Activated CD8-positive, alpha-beta T cell treated with anti-CD3 and anti-CD28 coated beads for 36 hours (primary cell): ENCODE results near the gene NID1. TPM values are rescaled to one million over a fixed set of nuclear protein-coding genes. Genes with fewer than 3 reads are reported as not detected.
"Not testable (repeated sequence)": the region's sequence is repeated elsewhere in the genome, so short reads cannot be mapped to it uniquely, and the experiment has no call there.

Source experiments
- ATAC-seq: fragments of 200-7000 bp; cut with Tn5 transposase; one replicate; pipeline ENCODE4 v1.10.0; 2021; ENCODE audit warnings: mild to moderate bottlenecking, moderate library complexity
- CTCF ChIA-PET: fragments of 350-600 bp; sonication (Branson Sonifier 250); formaldehyde crosslinking; loops from one replicate; lab custom pipeline; 2021; ENCODE audit warnings: antibody characterized with exemption; lab: Charles Lee
- POLR2A ChIA-PET: fragments of 350-600 bp; sonication (Branson Sonifier 250); formaldehyde crosslinking; loops from one replicate; lab custom pipeline; 2021; ENCODE audit warnings: antibody characterized with exemption; lab: Charles Lee
- DNase-seq: peaks from one replicate; pipeline ENCODE4 v3.0.0-alpha.2; 2020
- H3K27ac Mint-ChIP-seq: one replicate; pipeline ENCODE4 v1.8.0; 2021; ENCODE audit warnings: mild to moderate bottlenecking, mixed read lengths
- H3K27me3 Mint-ChIP-seq: one replicate; pipeline ENCODE4 v1.8.0; 2021; ENCODE audit warnings: mixed read lengths
- H3K36me3 Mint-ChIP-seq: one replicate; pipeline ENCODE4 v1.8.0; 2021; ENCODE audit warnings: low read depth, mixed read lengths
- H3K4me1 Mint-ChIP-seq: one replicate; pipeline ENCODE4 v1.8.0; 2021; ENCODE audit warnings: low read depth, mixed read lengths
- H3K4me3 Mint-ChIP-seq: one replicate; pipeline ENCODE4 v1.8.0; 2021; ENCODE audit warnings: mild to moderate bottlenecking, moderate library complexity, mixed read lengths
- H3K9me3 Mint-ChIP-seq: one replicate; pipeline ENCODE4 v1.8.0; 2021; ENCODE audit warnings: mixed read lengths
- CTCF ChIP-seq: fragments of 200-600 bp; IDR thresholded peaks from one replicate; pipeline ENCODE4 v1.8.0; 2022; ENCODE audit warnings: antibody characterized with exemption, mild to moderate bottlenecking
- intact Hi-C: fragments of 100-400 bp; cut with micrococcal nuclease; formaldehyde crosslinking; loops from one replicate; pipeline ENCODE4 v1.10.0; 2022
- total RNA-seq, 2 experiments: library from RNA; stranded (reverse); gene quantifications; one replicate each; pipeline ENCODE4 v1.2.3, GENCODE V29; 2021

NID1 gene
- total RNA-seq, 2 experiments from 2014 or later: 0.04 to 0.07 TPM

- no peak for TF ChIP-seq CTCF
- H3K27ac Mint-ChIP-seq: no peak overlapping the region
- no peaks in the 10 kb centered on the region for H3K36me3 Mint-ChIP-seq
- intact Hi-C loops: no loop called here
- H3K27me3 Mint-ChIP-seq: no peaks in the 10 kb centered on the region
- CTCF ChIA-PET: no interaction called here
- no peaks in the 10 kb centered on the region for H3K4me1 Mint-ChIP-seq
- POLR2A ChIA-PET: interaction anchor here (0.7 kb wide), 1 partner anchor 34 kb away, joined by 3 read pairs; no protein-coding TSS in a partner anchor
- ATAC-seq: no peak
- no peaks in the 10 kb centered on the region for H3K9me3 Mint-ChIP-seq
- H3K4me3 Mint-ChIP-seq: no peak overlapping the region
- no peak for DNase-seq
These were observed 55.0 kb downstream of the NID1 start for GRCh38 chr1:236009857-236010256.

GRCh38 chr1:236009191-236009590 lies 55.7 kb downstream of the NID1 start:
- no peak overlapping the region for H3K27ac Mint-ChIP-seq
- no peak overlapping the region for H3K4me3 Mint-ChIP-seq
- intact Hi-C loops: no loop called here
- TF ChIP-seq CTCF: no peak
- no peaks in the 10 kb centered on the region for H3K27me3 Mint-ChIP-seq
- no peaks in the 10 kb centered on the region for H3K36me3 Mint-ChIP-seq
- H3K4me1 Mint-ChIP-seq: peaks cover 2% of the 10 kb centered on the region
- ATAC-seq: no peak
- H3K9me3 Mint-ChIP-seq: no peaks in the 10 kb centered on the region
- POLR2A ChIA-PET: no interaction called here
- no peak for DNase-seq
- CTCF ChIA-PET: no interaction called here

GRCh38 chr1:236007781-236008180 lies 57.1 kb downstream of the NID1 start:
- no peaks in the 10 kb centered on the region for H3K9me3 Mint-ChIP-seq
- H3K4me3 Mint-ChIP-seq: no peak overlapping the region
- H3K27me3 Mint-ChIP-seq: peaks cover 2% of the 10 kb centered on the region
- H3K27ac Mint-ChIP-seq: no peak overlapping the region
- H3K4me1 Mint-ChIP-seq: peaks cover 5% of the 10 kb centered on the region
- no peaks in the 10 kb centered on the region for H3K36me3 Mint-ChIP-seq
- DNase-seq: no peak
- TF ChIP-seq CTCF: no peak
- ATAC-seq: no peak
- ChIA-PET POLR2A (no interaction called here), CTCF (no interaction called here)
- intact Hi-C loops: no loop called here

GRCh38 chr1:236003058-236003457 lies 61.8 kb downstream of the NID1 start:
- H3K4me1 Mint-ChIP-seq: peaks cover 36% of the 10 kb centered on the region
- H3K4me3 Mint-ChIP-seq, H3K27me3 Mint-ChIP-seq, DNase-seq, H3K27ac Mint-ChIP-seq, ATAC-seq, H3K9me3 Mint-ChIP-seq, POLR2A ChIA-PET, H3K36me3 Mint-ChIP-seq, intact Hi-C loops: not testable (repeated sequence)
- CTCF ChIA-PET: interaction anchor here (1.8 kb wide), 1 partner anchor 31 kb away, joined by 6 read pairs; no protein-coding TSS in a partner anchor

- Mint-ChIP-seq H3K4me1 (peaks cover 39% of the 10 kb centered on the region), H3K27ac (no peak overlapping the region), H3K36me3 (no peaks in the 10 kb centered on the region), H3K4me3 (no peak overlapping the region), H3K27me3 (peaks cover 2% of the 10 kb centered on the region), H3K9me3 (peaks cover 2% of the 10 kb centered on the region)
- DNase-seq (no peak), ATAC-seq (no peak)
- no peak for TF ChIP-seq CTCF
- intact Hi-C loops: no loop called here
- CTCF ChIA-PET: no interaction called here
- POLR2A ChIA-PET: no interaction called here
These were observed 62.3 kb downstream of the NID1 start for GRCh38 chr1:236002572-236002971.

- H3K4me1 Mint-ChIP-seq: peaks cover 41% of the 10 kb centered on the region
- POLR2A ChIA-PET: no interaction called here
- CTCF ChIA-PET: interaction anchor here (3.9 kb wide), 1 partner anchor 30 kb away, joined by 22 read pairs; no protein-coding TSS in a partner anchor
These were observed 62.9 kb downstream of the NID1 start for GRCh38 chr1:236002025-236002390.

More at GRCh38 chr1:236002025-236002390, 62.9 kb downstream of the NID1 start:
- Mint-ChIP-seq H3K9me3 (peaks cover 2% of the 10 kb centered on the region), H3K36me3 (no peaks in the 10 kb centered on the region), H3K27me3 (peaks cover 2% of the 10 kb centered on the region), H3K27ac (no peak overlapping the region), H3K4me3 (no peak overlapping the region)
- ATAC-seq (no peak), DNase-seq (no peak)
- intact Hi-C loops: no loop called here
- TF ChIP-seq CTCF: no peak
